ENCODE data around the gene PORCN. TPM values are rescaled to one million over a fixed set of nuclear protein-coding genes. Genes with fewer than 3 reads are reported as not detected.

PORCN gene
- total and polyA plus RNA-seq, 2 of the 13 experiments (the other 11 are each of a cell fraction or from before 2014, with no cell fraction given): 3.9 to 5.8 TPM

GRCh38 chrX:48474581-48474980 is 34.2 kb upstream of the PORCN start:
- 97% methylated on average over 4 of the region's 6 CpGs for WGBS (ENCODE audit: low lambda C conversion rate)
- peak overlapping the region; percentile 51 for H3K4me2 ChIP-seq (ENCODE audit: low read depth, low read length)
- intact Hi-C loops (cut with micrococcal nuclease; ENCODE audit: unreplicated experiment): loop anchor here (5.0 to 10.0 kb wide), 2 partner anchors 33 to 60 kb away; partner anchors contain the start of genes PORCN and TBC1D25
- TF ChIP-seq ZNF382 (CRISPR knock-in tag; IDR thresholded peaks at IDR 0.05; ENCODE audit: borderline replicate concordance): no peak
- TF ChIP-seq SOX5 (CRISPR knock-in tag; IDR thresholded peaks at IDR 0.05; ENCODE audit: borderline replicate concordance): no peak
- no peak for TF ChIP-seq NFRKB (IDR thresholded peaks at IDR 0.05)
- TF ChIP-seq KLF12 (CRISPR knock-in tag; IDR thresholded peaks at IDR 0.05; ENCODE audit: borderline replicate concordance): no peak
- no peak for TF ChIP-seq ZBTB14 (CRISPR knock-in tag; IDR thresholded peaks at IDR 0.05)
- TF ChIP-seq JDP2 (CRISPR knock-in tag; IDR thresholded peaks at IDR 0.05; ENCODE audit: borderline replicate concordance): no peak
- TF ChIP-seq ZBTB7A (CRISPR knock-in tag; IDR thresholded peaks at IDR 0.05): no peak
- no peak for TF ChIP-seq RARG (CRISPR knock-in tag; IDR thresholded peaks at IDR 0.05; ENCODE audit: low read depth)
- no peak for TF ChIP-seq ZNF235 (CRISPR knock-in tag; IDR thresholded peaks at IDR 0.05; ENCODE audit: borderline replicate concordance)
- no peak for TF ChIP-seq ZNF574 (CRISPR knock-in tag; IDR thresholded peaks at IDR 0.05)
- no peak for TF ChIP-seq E2F1 (CRISPR knock-in tag; IDR thresholded peaks at IDR 0.05)
- TF ChIP-seq MAF1 (CRISPR knock-in tag; IDR thresholded peaks at IDR 0.05; ENCODE audit: borderline replicate concordance): no peak
- no peak for TF ChIP-seq ZNF782 (CRISPR knock-in tag; IDR thresholded peaks at IDR 0.05; ENCODE audit: borderline replicate concordance)
- no peak for TF ChIP-seq NFIB (CRISPR knock-in tag; IDR thresholded peaks at IDR 0.05; ENCODE audit: borderline replicate concordance)
- TF ChIP-seq LCORL (IDR thresholded peaks at IDR 0.05): no peak
- no peak for TF ChIP-seq LCORL (CRISPR knock-in tag; IDR thresholded peaks at IDR 0.05)
- no peak for TF ChIP-seq ZNF431 (CRISPR knock-in tag; IDR thresholded peaks at IDR 0.05; ENCODE audit: borderline replicate concordance, low read depth)
- TF ChIP-seq ZFP36L1 (CRISPR knock-in tag; IDR thresholded peaks at IDR 0.05): no peak

More at GRCh38 chrX:48474581-48474980, 34.2 kb upstream of the PORCN start:
- no peaks in the 10 kb centered on the region for H3K9me3 ChIP-seq (ENCODE audit: low read length)
- H3K4me1 ChIP-seq (ENCODE audit: insufficient read depth, low read length): peaks cover 60% of the 10 kb centered on the region
- ATAC-seq (no peak), DNase-seq (ENCODE audit: low spot score) (no peak), FAIRE-seq (no peak)
- in situ Hi-C loops (cut with HindIII; ENCODE audit: extremely low pct_ligation_motif_present, low pct_unique_long_range_greater_than_20kb): no loop called here
- no peaks in the 10 kb centered on the region for H4K20me1 ChIP-seq (ENCODE audit: insufficient read depth, low read length)
- H3K27ac ChIP-seq (ENCODE audit: extremely low read length, insufficient read depth, low read length): no peak overlapping the region
- peaks cover 19% of the 10 kb centered on the region for H3K79me2 ChIP-seq (ENCODE audit: insufficient read depth, low read length)
- no peaks in the 10 kb centered on the region; a peak in 1 of 5 replicates for H3K27me3 ChIP-seq (ENCODE audit: control insufficient read depth in 1 of 2, insufficient read depth in 2 of 2, low read length in 2 of 2)
- 0 out of 2 replicates have a peak overlapping the region, but pooled peaks have one; percentile 15 for H3K9ac ChIP-seq (ENCODE audit: insufficient read depth, low read depth, low read length)
- no peak overlapping the region for H2AFZ ChIP-seq (ENCODE audit: low read length)
- peaks cover 0 to 1% of the 10 kb centered on the region in 2 experiments; a peak in 1 of 5 replicates for H3K36me3 ChIP-seq (replicated peaks in 1 of 2; ENCODE audit: control insufficient read depth in 1 of 2, insufficient read depth in 2 of 2, low read length in 2 of 2)
- POLR2A ChIA-PET: interaction anchor here (1.1 to 1.7 kb wide), 2 partner anchors 47 to 48 kb away, joined by 3 to 4 read pairs; partner anchors contain the start of gene EBP
- peak overlapping the region; percentile 22 to 77 (median 68); a peak in 3 of 6 replicates for H3K4me3 ChIP-seq (replicated peaks in 1 of 3; ENCODE audit: insufficient read depth in 1 of 3, low read depth in 2 of 3, low read length in 3 of 3)
- CTCF ChIA-PET (ENCODE audit: low intra/inter-chr PET ratio, low total read pairs): interaction anchor here (1.8 kb wide), 1 partner anchor 19 kb away, joined by 4 read pairs; no protein-coding TSS in a partner anchor
- no TSS peak for BruUV-seq (replicated peaks)

Data from HepG2 (cell line).